IPS DF 6.9 (cell line): ENCODE measurements around the gene KMT2C.

Source experiments
- DNase-seq: peaks from one replicate; pipeline ENCODE4 v3.0.0-alpha.2; 2013; ENCODE audit warnings: low read depth, low spot score
- H3K27ac ChIP-seq: one replicate; pipeline ENCODE4 v1.5.1; 2013; ENCODE audit warnings: low read length, control low read depth
- H3K27me3 ChIP-seq: 2 replicates; pipeline ENCODE4 v1.6.1; 2013; ENCODE audit warnings: mild to moderate bottlenecking, low read length; ENCODE audit not compliant: control insufficient read depth, insufficient read depth
- H3K36me3 ChIP-seq: 2 replicates; pipeline ENCODE4 v1.6.1; 2013; ENCODE audit warnings: low read length; ENCODE audit not compliant: control insufficient read depth, insufficient read depth
- H3K4me1 ChIP-seq: 2 replicates; pipeline ENCODE4 v1.6.1; 2013; ENCODE audit warnings: low read length; ENCODE audit not compliant: control insufficient read depth, insufficient read depth
- H3K4me3 ChIP-seq: 2 replicates; pipeline ENCODE4 v1.5.1; 2013; ENCODE audit warnings: mild to moderate bottlenecking, low read length
- H3K9me3 ChIP-seq: 2 replicates; pipeline ENCODE4 v1.6.1; 2013; ENCODE audit warnings: low read length, inconsistent platforms; ENCODE audit not compliant: control insufficient read depth, insufficient read depth
- WGBS: extraction: QIAGEN DNeasy Blood & Tissue Kit; methylation state at CpG from one replicate; pipeline ENCODE4 v1.1.7; 2013; ENCODE audit warnings: mixed read lengths, missing lambda C conversion rate; ENCODE audit not compliant: insufficient read length, insufficient coverage; 5-methylcytosine and 5-hydroxymethylcytosine counted together

KMT2C gene

GRCh38 chr7:152115021-152115718 lies 320.6 kb downstream of the KMT2C start:
- DNase-seq: no peak
- Histone ChIP-seq H3K27ac (no peak overlapping the region), H3K9me3 (no peaks in the 10 kb centered on the region), H3K27me3 (no peaks in the 10 kb centered on the region), H3K4me1 (no peaks in the 10 kb centered on the region), H3K4me3 (no peak overlapping the region), H3K36me3 (peaks cover 6% of the 10 kb centered on the region; the same call in 1 of the 2 replicates)
- WGBS: no CpG with 5 or more reads among the region's 9 CpGs

DNA sequence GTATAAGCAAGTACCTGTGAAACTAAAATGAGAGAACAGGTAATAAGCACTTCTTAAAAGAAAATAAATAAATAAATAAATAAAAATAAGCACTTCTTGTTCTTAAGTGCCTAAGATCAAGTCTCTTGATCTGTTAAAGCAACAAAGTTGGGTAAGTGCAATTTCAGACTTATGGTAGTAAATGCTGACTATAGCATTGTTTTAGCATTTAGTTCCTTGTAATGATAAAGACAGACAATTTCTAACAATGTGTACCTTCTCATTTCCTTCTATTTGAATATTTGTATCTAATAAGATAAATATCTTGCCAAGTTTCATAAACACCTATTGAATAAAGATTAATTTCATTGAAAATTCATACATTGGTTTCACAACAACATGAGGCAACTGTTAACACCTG lies 323.0 kb downstream of the KMT2C start:
- Histone ChIP-seq H3K4me1 (no peaks in the 10 kb centered on the region), H3K36me3 (0 out of 2 replicates have a peak, but pooled peaks cover under 1% of the 10 kb centered on the region), H3K9me3 (no peaks in the 10 kb centered on the region)

GRCh38 chr7:152108359-152108758 lies 327.4 kb downstream of the KMT2C start:
- no peaks in the 10 kb centered on the region for H3K9me3 ChIP-seq
- no peaks in the 10 kb centered on the region for H3K27me3 ChIP-seq
- 0 out of 2 replicates have a peak, but pooled peaks cover 2% of the 10 kb centered on the region for H3K36me3 ChIP-seq
- H3K4me1 ChIP-seq: no peaks in the 10 kb centered on the region
- no CpG with 5 or more reads among the region's 7 CpGs for WGBS
- no peak for DNase-seq
- H3K27ac ChIP-seq: no peak overlapping the region
- no peak overlapping the region for H3K4me3 ChIP-seq

More for the DNA sequence above, 323.0 kb downstream of the KMT2C start:
- DNase-seq: no peak
- no peak overlapping the region for H3K27ac ChIP-seq
- H3K4me3 ChIP-seq: no peak overlapping the region
- H3K27me3 ChIP-seq: no peaks in the 10 kb centered on the region

DNA sequence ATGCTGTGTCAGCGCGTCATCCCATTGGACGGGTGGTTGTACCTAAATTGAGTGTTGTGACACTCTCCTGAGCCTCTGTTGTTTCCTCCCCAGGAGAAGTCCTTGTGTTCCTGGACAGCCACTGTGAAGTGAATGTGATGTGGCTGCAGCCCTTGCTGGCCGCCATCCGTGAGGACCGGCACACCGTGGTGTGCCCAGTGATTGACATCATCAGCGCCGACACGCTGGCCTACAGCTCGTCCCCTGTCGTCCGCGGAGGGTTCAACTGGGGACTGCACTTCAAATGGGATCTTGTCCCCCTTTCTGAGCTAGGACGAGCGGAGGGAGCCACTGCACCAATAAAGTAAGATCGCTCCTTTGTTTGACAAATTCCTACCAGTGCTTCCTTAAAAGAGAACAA lies 327.9 kb downstream of the KMT2C start:
- WGBS: no CpG with 5 or more reads among the region's 17 CpGs
- Histone ChIP-seq H3K9me3 (no peaks in the 10 kb centered on the region), H3K36me3 (0 out of 2 replicates have a peak, but pooled peaks cover 2% of the 10 kb centered on the region), H3K27ac (no peak overlapping the region), H3K4me1 (no peaks in the 10 kb centered on the region), H3K27me3 (no peaks in the 10 kb centered on the region), H3K4me3 (no peak overlapping the region)
- no peak for DNase-seq

DNA sequence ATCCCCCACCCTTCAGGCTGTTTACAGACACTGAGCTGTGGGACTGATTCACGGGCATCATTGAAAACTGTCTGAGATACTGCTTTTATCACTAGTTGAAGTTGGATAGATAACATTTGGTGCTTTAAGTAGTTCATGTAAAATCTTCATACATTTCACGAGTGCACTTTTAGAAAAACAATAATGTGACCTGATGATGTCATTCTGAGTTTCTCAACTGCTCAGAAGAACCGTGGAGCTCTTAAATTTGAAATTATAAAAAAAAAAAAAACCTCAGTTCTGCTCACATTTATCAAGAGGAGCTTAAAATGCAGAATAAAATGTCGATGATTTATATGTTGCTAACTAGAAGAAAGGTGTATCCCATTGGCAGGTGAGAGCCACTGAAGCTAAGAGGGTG lies 328.8 kb downstream of the KMT2C start:
- Histone ChIP-seq H3K4me1 (no peaks in the 10 kb centered on the region), H3K36me3 (0 out of 2 replicates have a peak, but pooled peaks cover 2% of the 10 kb centered on the region), H3K9me3 (no peaks in the 10 kb centered on the region), H3K27me3 (no peaks in the 10 kb centered on the region), H3K4me3 (no peak overlapping the region), H3K27ac (no peak overlapping the region)
- no CpG with 5 or more reads among the region's 4 CpGs for WGBS
- no peak for DNase-seq

- Histone ChIP-seq H3K27ac (no peak overlapping the region), H3K27me3 (no peaks in the 10 kb centered on the region), H3K4me1 (no peaks in the 10 kb centered on the region), H3K4me3 (no peak overlapping the region), H3K36me3 (0 out of 2 replicates have a peak, but pooled peaks cover 2% of the 10 kb centered on the region), H3K9me3 (no peaks in the 10 kb centered on the region)
- DNase-seq: no peak
- no CpG with 5 or more reads among the region's 11 CpGs for WGBS
Observed at GRCh38 chr7:152105205-152105604, 330.6 kb downstream of the KMT2C start.

DNA sequence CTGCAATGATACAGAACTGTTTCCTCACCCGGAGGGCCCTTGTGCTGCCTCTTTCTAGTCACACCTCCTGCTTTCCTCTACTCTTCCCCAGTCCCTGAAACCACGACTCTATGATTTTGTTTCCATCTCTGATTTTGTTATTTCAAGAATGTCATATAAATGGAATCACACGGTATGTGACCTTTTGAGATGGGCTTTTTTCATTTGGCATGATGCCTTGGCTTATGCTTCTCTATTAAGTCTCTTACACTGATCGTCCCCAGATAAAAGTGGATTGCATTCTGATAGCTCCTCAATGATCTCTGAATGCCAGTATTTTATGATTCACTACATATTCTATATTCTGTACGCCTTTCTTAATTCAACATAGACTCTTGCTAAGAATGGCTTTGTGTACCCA lies 332.1 kb downstream of the KMT2C start:
- H3K9me3 ChIP-seq: no peaks in the 10 kb centered on the region
- no peak overlapping the region for H3K27ac ChIP-seq
- H3K4me1 ChIP-seq: no peaks in the 10 kb centered on the region
- no peaks in the 10 kb centered on the region for H3K27me3 ChIP-seq
- H3K36me3 ChIP-seq: 0 out of 2 replicates have a peak, but pooled peaks cover 2% of the 10 kb centered on the region
- DNase-seq: no peak
- H3K4me3 ChIP-seq: no peak overlapping the region
- no CpG with 5 or more reads among the region's 5 CpGs for WGBS

- Histone ChIP-seq H3K27ac (no peak overlapping the region), H3K4me1 (no peaks in the 10 kb centered on the region), H3K27me3 (no peaks in the 10 kb centered on the region), H3K4me3 (no peak overlapping the region), H3K9me3 (no peaks in the 10 kb centered on the region), H3K36me3 (0 out of 2 replicates have a peak, but pooled peaks cover 2% of the 10 kb centered on the region)
- WGBS: no CpG with 5 or more reads among the region's 7 CpGs
- DNase-seq: no peak
Observed at GRCh38 chr7:152103066-152103465, 332.7 kb downstream of the KMT2C start.

DNA sequence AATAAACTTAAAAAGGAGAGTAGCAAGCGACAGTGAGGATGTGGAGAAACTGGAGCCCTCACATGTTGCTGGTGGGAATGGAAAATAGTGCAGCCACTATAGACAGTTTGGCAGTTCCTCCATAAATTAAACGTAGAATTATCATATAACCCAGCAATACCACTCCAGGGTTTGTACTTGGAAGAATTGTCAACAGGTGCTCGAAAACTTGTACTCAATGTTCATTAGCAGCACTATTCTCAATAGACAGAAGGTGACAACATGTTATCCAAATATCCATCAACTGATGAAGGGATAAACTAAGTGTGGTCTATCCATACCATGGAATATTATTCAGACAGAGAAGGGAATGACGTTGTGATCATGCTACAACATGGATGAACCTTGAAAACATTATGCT lies 338.5 kb downstream of the KMT2C start:
- no peaks in the 10 kb centered on the region for H3K36me3 ChIP-seq
- DNase-seq: no peak
- H3K4me3 ChIP-seq: no peak overlapping the region
- no CpG with 5 or more reads among the region's 4 CpGs for WGBS
- H3K9me3 ChIP-seq: no peaks in the 10 kb centered on the region
- H3K27ac ChIP-seq: no peak overlapping the region
- H3K4me1 ChIP-seq: no peaks in the 10 kb centered on the region
- no peaks in the 10 kb centered on the region for H3K27me3 ChIP-seq

- H3K27ac ChIP-seq: no peak overlapping the region
- no CpG with 5 or more reads among the region's 1 CpG for WGBS
- H3K27me3 ChIP-seq: no peaks in the 10 kb centered on the region
- H3K36me3 ChIP-seq: no peaks in the 10 kb centered on the region
- DNase-seq: no peak
- no peaks in the 10 kb centered on the region for H3K9me3 ChIP-seq
- no peak overlapping the region for H3K4me3 ChIP-seq
- H3K4me1 ChIP-seq: no peaks in the 10 kb centered on the region
Observed at GRCh38 chr7:152095771-152096170, 340.0 kb downstream of the KMT2C start.

DNA sequence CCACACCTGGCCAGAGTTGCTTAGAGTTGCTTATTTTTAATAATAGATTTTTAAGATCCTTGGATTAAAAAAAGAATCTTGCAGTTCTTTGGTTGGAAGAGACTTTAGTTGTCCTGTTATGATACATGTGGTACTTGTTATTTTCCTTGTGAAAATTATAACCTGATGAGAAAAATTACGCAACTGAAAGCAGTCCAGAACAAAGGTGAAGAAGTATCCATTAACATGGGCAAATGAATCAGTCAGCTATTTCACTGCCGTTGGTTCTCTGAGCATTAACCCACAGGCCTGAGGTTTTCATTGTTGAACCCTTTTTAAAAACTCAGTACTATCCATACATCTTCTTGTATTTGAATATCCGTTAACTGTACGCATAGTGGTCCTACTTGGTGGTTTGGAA lies 342.1 kb downstream of the KMT2C start:
- WGBS: no CpG with 5 or more reads among the region's 4 CpGs
- no peaks in the 10 kb centered on the region for H3K4me1 ChIP-seq
- H3K36me3 ChIP-seq: no peaks in the 10 kb centered on the region
- H3K27me3 ChIP-seq: no peaks in the 10 kb centered on the region
- no peak for DNase-seq
- H3K27ac ChIP-seq: no peak overlapping the region
- peaks cover 3% of the 10 kb centered on the region for H3K9me3 ChIP-seq
- no peak overlapping the region for H3K4me3 ChIP-seq
